Stimulated activated CD4-positive, alpha-beta T cell treated with anti-CD3 and anti-CD28 coated beads, TNF-alpha, amount 100 ng/mL, for 24 hours (primary cell): ENCODE results near the gene OR2D2.
"Not testable (repeated sequence)": the region's sequence is repeated elsewhere in the genome, so short reads cannot be mapped to it uniquely, and the experiment has no call there.

Source experiments
- DNase-seq, 3 experiments: peaks; one replicate each; pipeline ENCODE4 v3.0.0-alpha.2; 2020; ENCODE audit warnings: low read depth in 3 of 3

Gene OR2D2

GRCh38 chr11:6882751-6883150, 9.5 kb downstream of the OR2D2 start:
- no peak for DNase-seq

- DNase-seq: no peak
Measured at GRCh38 chr11:6876914-6877313, 15.4 kb downstream of the OR2D2 start.

- no peak for DNase-seq
Measured at GRCh38 chr11:6876325-6876724, 16.0 kb downstream of the OR2D2 start, which contains the start of gene OR10A4. Gene OR10A4, plus strand, starts transcription at chr11:6876625. Its CDS starts 23 bp downstream, at chr11:6876648.

GRCh38 chr11:6875761-6876160, 16.5 kb downstream of the OR2D2 start:
- DNase-seq: no peak

GRCh38 chr11:6871278-6871677, 21.0 kb downstream of the OR2D2 start:
- DNase-seq: no peak

GRCh38 chr11:6864438-6864837, 27.9 kb downstream of the OR2D2 start:
- no peak for DNase-seq

GRCh38 chr11:6862961-6863360, 29.3 kb downstream of the OR2D2 start, which contains the start of gene OR10A2:
Gene OR10A2, plus strand, starts transcription at chr11:6863057. Its CDS starts 6,698 bp downstream, at chr11:6869755.
- DNase-seq: no peak

GRCh38 chr11:6856871-6857270, 35.4 kb downstream of the OR2D2 start:
- no peak for DNase-seq

GRCh38 chr11:6855971-6856541, 36.2 kb downstream of the OR2D2 start:
- no peak for DNase-seq

- not testable (repeated sequence) for DNase-seq
Measured at GRCh38 chr11:6854801-6855200, 37.5 kb downstream of the OR2D2 start.

GRCh38 chr11:6850526-6850925, 41.8 kb downstream of the OR2D2 start:
- no peak for DNase-seq

- no peak for DNase-seq
Measured at GRCh38 chr11:6845383-6845782, 46.9 kb downstream of the OR2D2 start, which contains the start of gene OR10A5. Gene OR10A5, plus strand, starts transcription at chr11:6845683. Its CDS starts 0 bp downstream, at chr11:6845683.

GRCh38 chr11:6844356-6844755, 47.9 kb downstream of the OR2D2 start:
- no peak for DNase-seq

GRCh38 chr11:6843670-6844069, 48.6 kb downstream of the OR2D2 start:
- no peak for DNase-seq

GRCh38 chr11:6841694-6842093, 50.6 kb downstream of the OR2D2 start:
- DNase-seq: no peak
